Activated naive CD8-positive, alpha-beta T cell treated with anti-CD3 and anti-CD28 coated beads, Interleukin-2, amount 10 ng/mL, durations not matched to agents 7 days and 5 days (primary cell): ENCODE measurements around the gene FAM186B. TPM values are rescaled to one million over a fixed set of nuclear protein-coding genes. Genes with fewer than 3 reads are reported as not detected.
A peak's percentile ranks its signal among the peaks of the same experiment; 100 is the strongest.

Source experiments
- ATAC-seq: fragments of 150-1000 bp; cut with Tn5 transposase; one replicate; pipeline ENCODE4 v1.10.0; 2021; ENCODE audit warnings: low read depth, moderate library complexity
- POLR2A ChIA-PET: fragments of 350-600 bp; sonication (Branson Sonifier 250); formaldehyde crosslinking; loops from one replicate; lab custom pipeline; 2021; ENCODE audit warnings: antibody characterized with exemption; lab: Charles Lee
- DNase-seq: peaks from one replicate; pipeline ENCODE4 v3.0.0; 2021
- H3K27ac Mint-ChIP-seq: one replicate; pipeline ENCODE4 v1.8.0; 2022; ENCODE audit warnings: mild to moderate bottlenecking, mixed read lengths
- H3K27me3 Mint-ChIP-seq: one replicate; pipeline ENCODE4 v1.8.0; 2022; ENCODE audit warnings: mild to moderate bottlenecking, moderate library complexity, mixed read lengths
- H3K36me3 Mint-ChIP-seq: one replicate; pipeline ENCODE4 v1.8.0; 2021; ENCODE audit warnings: mild to moderate bottlenecking, mixed read lengths
- H3K4me1 Mint-ChIP-seq: one replicate; pipeline ENCODE4 v1.8.0; 2021; ENCODE audit warnings: mixed read lengths
- H3K4me3 Mint-ChIP-seq: one replicate; pipeline ENCODE4 v1.8.0; 2022; ENCODE audit warnings: mild to moderate bottlenecking, moderate library complexity, mixed read lengths
- H3K9me3 Mint-ChIP-seq: one replicate; pipeline ENCODE4 v1.8.0; 2021; ENCODE audit warnings: mixed read lengths
- total RNA-seq, 2 experiments: library from RNA; stranded (reverse); gene quantifications; one replicate each; pipeline ENCODE4 v1.2.3, GENCODE V29; 2021

FAM186B gene
- total RNA-seq, 2 experiments from 2014 or later = 0.11 to 0.20 TPM

GRCh38 chr12:49567611-49568441, 37.6 kb downstream of the FAM186B start, which contains the start of gene MCRS1:
MCRS1 (minus strand) TSS chr12:49568142; CDS start chr12:49566731, 1,411 bp downstream.
- ATAC-seq = peak; percentile 72
- H3K27me3 Mint-ChIP-seq = no peaks in the 10 kb centered on the region
- POLR2A ChIA-PET = interaction anchor here (0.6 to 2.1 kb wide), 10 partner anchors 13 to 304 kb away, joined by 3 to 18 read pairs (median 4); partner anchors contain the start of genes KCNH3, PRPF40B, SPATS2 and TMBIM6
- H3K27ac Mint-ChIP-seq = peak within 1 kb of the TSS; percentile 99
- H3K4me1 Mint-ChIP-seq = peaks cover 46% of the 10 kb centered on the region
- H3K36me3 Mint-ChIP-seq = peaks cover 10% of the 10 kb centered on the region
- H3K9me3 Mint-ChIP-seq = no peaks in the 10 kb centered on the region
- H3K4me3 Mint-ChIP-seq = peak within 1 kb of the TSS; percentile 98
- peak; percentile 91 for DNase-seq

GRCh38 chr12:49567302-49567610, 38.2 kb downstream of the FAM186B start:
- no peaks in the 10 kb centered on the region for H3K27me3 Mint-ChIP-seq
- peak overlapping the region; percentile 98 for H3K4me3 Mint-ChIP-seq
- no peak for DNase-seq
- POLR2A ChIA-PET = interaction anchor here (0.6 to 2.1 kb wide), 10 partner anchors 13 to 303 kb away, joined by 3 to 18 read pairs (median 4); partner anchors contain the start of genes KCNH3, PRPF40B, SPATS2 and TMBIM6
- peaks cover 47% of the 10 kb centered on the region for H3K4me1 Mint-ChIP-seq
- peak; percentile 23 for ATAC-seq
- no peaks in the 10 kb centered on the region for H3K9me3 Mint-ChIP-seq
- peak overlapping the region; percentile 99 for H3K27ac Mint-ChIP-seq
- peaks cover 15% of the 10 kb centered on the region for H3K36me3 Mint-ChIP-seq

- Mint-ChIP-seq H3K36me3 (peaks cover 14% of the 10 kb centered on the region), H3K4me1 (peaks cover 51% of the 10 kb centered on the region), H3K27me3 (no peaks in the 10 kb centered on the region), H3K4me3 (no peak overlapping the region), H3K9me3 (no peaks in the 10 kb centered on the region), H3K27ac (no peak overlapping the region)
- DNase-seq = no peak
- ATAC-seq = no peak
- POLR2A ChIA-PET = interaction anchor here (1.5 to 2.1 kb wide), 4 partner anchors 14 to 200 kb away, joined by 4 to 18 read pairs (median 8); partner anchors contain the start of genes PRPF40B, SPATS2 and TMBIM6
Measured at GRCh38 chr12:49566361-49566760, 39.1 kb downstream of the FAM186B start.

GRCh38 chr12:49565406-49566265, 39.8 kb downstream of the FAM186B start:
- H3K27me3 Mint-ChIP-seq = no peaks in the 10 kb centered on the region
- no peaks in the 10 kb centered on the region for H3K9me3 Mint-ChIP-seq
- H3K4me1 Mint-ChIP-seq = peaks cover 55% of the 10 kb centered on the region
- POLR2A ChIA-PET = interaction anchor here (0.6 to 2.0 kb wide), 9 partner anchors 12 to 435 kb away, joined by 3 to 10 read pairs (median 3); partner anchors contain the start of genes PRPF40B, SPATS2, TMBIM6 and TUBA1B
- peaks cover 16% of the 10 kb centered on the region for H3K36me3 Mint-ChIP-seq
- H3K4me3 Mint-ChIP-seq = peak overlapping the region; percentile 63
- DNase-seq = no peak
- peak; percentile 12 for ATAC-seq
- H3K27ac Mint-ChIP-seq = peak overlapping the region; percentile 80

- Mint-ChIP-seq H3K27me3 (no peaks in the 10 kb centered on the region), H3K4me1 (peaks cover 59% of the 10 kb centered on the region)
- POLR2A ChIA-PET = interaction anchor here (0.6 to 2.0 kb wide), 8 partner anchors 11 to 434 kb away, joined by 3 to 10 read pairs (median 4); partner anchors contain the start of genes PRPF40B, SPATS2, TMBIM6 and TUBA1B
Measured at GRCh38 chr12:49564686-49565405, 40.6 kb downstream of the FAM186B start.

GRCh38 chr12:49563951-49564685, 41.3 kb downstream of the FAM186B start:
- H3K36me3 Mint-ChIP-seq = peaks cover 23% of the 10 kb centered on the region
- peak overlapping the region; percentile 63 for H3K4me3 Mint-ChIP-seq
- ATAC-seq (no peak), DNase-seq (no peak)
- peak overlapping the region; percentile 50 for H3K27ac Mint-ChIP-seq
- H3K9me3 Mint-ChIP-seq = no peaks in the 10 kb centered on the region
- no peaks in the 10 kb centered on the region for H3K27me3 Mint-ChIP-seq
- POLR2A ChIA-PET = interaction anchor here (1.0 to 2.0 kb wide), 5 partner anchors 10 to 433 kb away, joined by 3 to 10 read pairs (median 4); partner anchors contain the start of genes PRPF40B, TMBIM6 and TUBA1B
- H3K4me1 Mint-ChIP-seq = peaks cover 59% of the 10 kb centered on the region

More at GRCh38 chr12:49564686-49565405, 40.6 kb downstream of the FAM186B start:
- Mint-ChIP-seq H3K4me3 (peak overlapping the region; percentile 63), H3K36me3 (peaks cover 20% of the 10 kb centered on the region), H3K27ac (peak overlapping the region; percentile 80), H3K9me3 (no peaks in the 10 kb centered on the region)
- DNase-seq (peak; percentile 58), ATAC-seq (peak; percentile 37)

- POLR2A ChIA-PET = no interaction called here
- Mint-ChIP-seq H3K4me3 (no peak overlapping the region), H3K36me3 (peaks cover 25% of the 10 kb centered on the region), H3K9me3 (no peaks in the 10 kb centered on the region), H3K27ac (no peak overlapping the region), H3K4me1 (peaks cover 52% of the 10 kb centered on the region), H3K27me3 (no peaks in the 10 kb centered on the region)
- ATAC-seq = no peak
- DNase-seq = no peak
Measured at GRCh38 chr12:49562831-49563230, 42.6 kb downstream of the FAM186B start.

GRCh38 chr12:49562233-49562632, 43.2 kb downstream of the FAM186B start:
- POLR2A ChIA-PET = interaction anchor here (1.1 kb wide), 1 partner anchor 19 kb away, joined by 3 read pairs; no protein-coding TSS in a partner anchor
- ATAC-seq = no peak
- H3K27ac Mint-ChIP-seq = no peak overlapping the region
- peaks cover 52% of the 10 kb centered on the region for H3K4me1 Mint-ChIP-seq
- no peaks in the 10 kb centered on the region for H3K9me3 Mint-ChIP-seq
- H3K36me3 Mint-ChIP-seq = peaks cover 25% of the 10 kb centered on the region
- no peaks in the 10 kb centered on the region for H3K27me3 Mint-ChIP-seq
- DNase-seq = no peak
- H3K4me3 Mint-ChIP-seq = no peak overlapping the region

GRCh38 chr12:49560695-49561094, 44.7 kb downstream of the FAM186B start:
- H3K4me3 Mint-ChIP-seq = peak overlapping the region; percentile 35
- H3K9me3 Mint-ChIP-seq = no peaks in the 10 kb centered on the region
- H3K4me1 Mint-ChIP-seq = peaks cover 45% of the 10 kb centered on the region
- ATAC-seq (no peak), DNase-seq (no peak)
- peak overlapping the region; percentile 17 for H3K27ac Mint-ChIP-seq
- no peaks in the 10 kb centered on the region for H3K27me3 Mint-ChIP-seq
- H3K36me3 Mint-ChIP-seq = peaks cover 26% of the 10 kb centered on the region
- POLR2A ChIA-PET = interaction anchor here (0.9 kb wide), 1 partner anchor 62 kb away, joined by 4 read pairs; the partner anchor contains the start of gene PRPF40B

GRCh38 chr12:49559011-49559675, 46.3 kb downstream of the FAM186B start:
- Mint-ChIP-seq H3K4me3 (no peak overlapping the region), H3K36me3 (peaks cover 26% of the 10 kb centered on the region), H3K4me1 (peaks cover 30% of the 10 kb centered on the region), H3K27ac (no peak overlapping the region), H3K9me3 (no peaks in the 10 kb centered on the region), H3K27me3 (no peaks in the 10 kb centered on the region)
- POLR2A ChIA-PET = no interaction called here
- DNase-seq (no peak), ATAC-seq (no peak)

- Mint-ChIP-seq H3K36me3 (peaks cover 23% of the 10 kb centered on the region), H3K27me3 (no peaks in the 10 kb centered on the region), H3K9me3 (no peaks in the 10 kb centered on the region), H3K4me3 (no peak overlapping the region), H3K4me1 (peaks cover 24% of the 10 kb centered on the region), H3K27ac (no peak overlapping the region)
- DNase-seq (no peak), ATAC-seq (no peak)
- POLR2A ChIA-PET = no interaction called here
Measured at GRCh38 chr12:49558526-49558925, 46.9 kb downstream of the FAM186B start.
